GM21526 (cell line): ENCODE results near the gene DICER1.
"Not testable (repeated sequence)": the region's sequence is repeated elsewhere in the genome, so short reads cannot be mapped to it uniquely, and the experiment has no call there.

ENCODE experiments used
- ATAC-seq: cut with Tn5 transposase; IDR thresholded peaks from one replicate; pipeline ENCODE4 v1.9.1; 2021; ENCODE audit warnings: moderate library complexity; ENCODE audit not compliant: unreplicated experiment, low FRiP score

The DICER1 gene

DNA sequence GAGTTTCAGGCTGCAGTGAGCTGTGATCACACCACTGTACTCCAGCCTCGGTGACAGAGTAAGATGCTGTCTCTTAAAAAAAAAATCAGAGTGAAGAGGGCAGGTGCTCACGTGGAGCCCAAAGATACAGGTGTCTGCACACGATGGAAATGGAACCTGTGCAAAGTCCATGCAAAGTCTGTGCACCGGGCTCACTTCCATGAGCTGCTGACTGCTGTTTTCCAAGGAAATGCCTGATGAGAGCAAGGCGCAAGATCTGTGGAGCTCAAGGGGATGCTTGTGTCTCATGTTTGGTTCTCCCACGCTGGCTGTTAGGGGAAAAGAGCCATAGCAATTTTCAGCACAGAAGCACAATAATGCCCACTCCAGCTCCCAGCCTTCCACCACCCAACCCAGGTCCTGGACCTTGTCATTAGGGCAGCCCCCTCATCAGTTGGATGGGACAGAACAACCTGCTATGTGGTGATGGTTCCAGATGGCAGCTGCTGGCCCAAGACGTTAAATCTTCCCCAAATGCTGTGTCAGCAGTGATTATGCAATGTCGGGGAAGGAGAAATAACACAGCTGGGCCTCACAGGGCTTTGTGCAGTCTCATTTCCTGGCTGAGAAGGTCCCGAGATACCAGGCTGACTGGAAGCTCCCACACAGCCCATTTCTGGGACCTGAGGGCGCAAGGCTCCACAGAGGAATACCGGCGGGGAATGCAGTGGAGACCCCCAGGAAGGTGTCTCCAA lies 27.9 kb upstream of the DICER1 start:
- no peak for ATAC-seq

DNA sequence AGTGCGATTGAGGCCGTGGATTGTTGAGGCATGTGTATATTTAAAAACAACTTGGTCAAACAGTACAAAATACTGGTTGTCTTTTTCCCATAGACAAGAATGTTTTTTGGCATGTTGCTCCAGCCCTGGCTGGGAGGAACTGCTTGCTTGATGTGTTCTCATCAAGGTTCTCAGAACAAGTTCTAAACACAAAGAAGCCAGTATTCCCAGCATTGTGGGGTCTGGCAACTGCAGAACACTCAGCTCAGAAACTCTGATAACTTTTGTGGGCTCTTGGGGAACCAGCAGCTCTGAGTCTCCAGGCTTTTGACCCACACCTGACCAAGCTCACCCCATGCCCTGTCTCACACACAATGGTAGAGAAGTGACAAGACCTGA lies 27.1 kb upstream of the DICER1 start:
- ATAC-seq, result no peak

DNA sequence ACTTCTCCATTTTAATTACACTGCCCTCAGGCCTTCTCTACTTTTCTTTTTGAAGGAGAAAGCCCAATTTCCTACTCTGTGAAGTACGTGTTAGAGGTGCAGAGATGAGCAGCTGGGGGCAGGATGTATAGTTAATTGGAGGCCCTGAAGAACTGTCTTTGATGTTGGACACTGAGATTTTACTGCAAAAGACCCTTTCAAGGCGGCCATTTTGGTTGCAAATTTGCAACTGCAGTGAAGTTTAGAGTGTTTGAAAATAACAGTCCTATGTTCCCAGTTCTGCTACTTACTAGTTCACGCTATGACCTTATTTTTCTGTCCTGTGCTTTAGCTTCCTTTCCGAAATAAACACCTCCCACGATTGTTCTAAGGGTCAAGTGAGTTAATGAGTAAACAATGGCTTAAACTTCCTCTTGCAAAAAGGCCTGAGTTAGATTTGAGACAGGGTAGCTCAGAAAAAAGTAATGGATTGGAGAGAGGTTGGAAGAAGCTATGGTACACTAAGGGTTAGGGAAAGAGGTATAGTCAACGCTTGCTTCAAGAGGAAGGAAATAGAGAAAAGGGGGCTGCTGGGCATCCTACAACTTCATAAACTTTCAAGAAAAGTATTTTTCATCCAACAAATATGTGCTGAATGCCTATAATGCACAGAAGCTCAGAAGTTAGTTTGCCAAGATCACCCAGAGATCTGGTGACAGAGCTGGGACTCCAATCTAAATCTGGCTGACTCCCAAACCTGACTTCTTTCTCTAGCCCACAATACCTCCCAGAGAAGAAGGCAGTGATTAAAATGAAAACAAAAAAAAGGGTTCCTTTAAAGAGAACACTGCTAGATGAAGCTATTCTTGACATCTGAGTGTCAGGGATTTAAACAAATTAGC lies 26.4 kb upstream of the DICER1 start:
- no peak for ATAC-seq

DNA sequence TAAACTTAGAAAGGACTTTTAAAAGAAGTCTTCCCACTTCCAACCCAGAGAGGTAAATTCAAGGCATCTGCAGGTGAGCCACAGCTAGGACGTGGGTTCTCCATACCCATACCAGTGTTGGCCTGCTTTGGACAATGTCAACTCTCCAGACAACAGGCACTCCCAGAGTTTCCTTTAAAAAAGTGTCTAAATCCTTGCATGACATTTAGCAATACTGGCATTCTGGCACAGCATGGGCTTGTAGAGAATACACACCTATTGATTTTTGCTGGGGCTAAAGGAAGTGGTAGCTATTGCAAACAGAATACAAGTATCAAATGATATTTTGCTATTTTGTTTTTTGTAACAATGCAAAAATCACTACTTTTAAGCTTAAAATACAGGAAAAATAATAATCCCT lies 25.8 kb upstream of the DICER1 start:
- no peak for ATAC-seq

DNA sequence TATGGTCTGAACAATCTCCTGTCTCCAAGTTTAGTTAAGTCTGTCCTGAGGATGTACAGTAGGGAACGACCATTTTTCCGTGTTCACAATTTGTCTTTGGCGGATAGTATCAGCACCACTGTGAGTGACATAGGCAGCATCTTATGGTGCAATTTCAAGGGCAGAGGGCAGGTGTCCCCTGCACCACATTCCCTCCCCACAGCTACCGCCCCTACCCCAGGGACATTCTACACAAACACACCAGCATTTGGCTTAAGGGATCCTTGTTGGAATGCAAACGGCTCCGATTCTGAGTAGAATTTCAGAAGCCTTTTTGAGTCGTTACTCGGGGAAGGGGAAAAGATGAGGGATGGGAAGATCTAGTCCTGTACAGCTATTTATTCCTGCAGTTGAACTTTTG lies 25.1 kb upstream of the DICER1 start:
- no peak for ATAC-seq

DNA sequence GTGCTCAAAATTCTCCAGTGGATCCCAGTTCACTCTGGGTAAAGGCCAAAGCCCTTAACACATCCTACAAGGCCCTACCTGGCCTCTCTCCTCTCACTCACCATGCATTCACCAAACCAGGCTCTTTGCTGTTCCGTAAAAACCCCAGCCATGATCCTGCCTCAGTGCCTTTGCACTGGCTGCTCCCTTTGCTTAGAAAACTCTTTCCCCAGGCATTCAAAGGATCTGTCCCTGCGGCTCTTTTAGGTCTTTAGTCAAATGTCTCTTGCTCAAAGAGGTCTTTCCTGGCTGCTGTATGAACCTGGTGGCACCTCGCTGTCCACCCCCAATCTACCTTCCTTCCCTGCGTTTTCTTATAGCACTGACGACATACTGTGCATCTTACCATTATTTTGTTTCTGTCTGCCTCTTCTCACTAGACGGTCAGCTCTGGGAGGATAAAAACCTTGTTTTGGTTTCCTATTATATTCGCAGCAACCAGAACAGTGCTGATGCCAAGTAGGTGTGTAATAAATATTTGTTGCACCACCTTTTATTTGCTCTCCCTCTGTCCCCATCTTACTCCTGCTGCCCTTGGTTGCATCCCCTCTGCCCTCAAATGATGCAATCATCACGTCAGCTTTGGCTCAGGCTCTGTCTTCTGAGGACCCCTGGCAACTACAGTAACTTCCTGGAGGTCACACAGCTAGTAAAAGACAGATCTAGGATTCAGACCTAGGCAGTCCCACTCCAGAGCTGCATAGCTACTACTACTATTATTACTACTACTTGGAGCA lies 23.8 kb upstream of the DICER1 start:
- no peak for ATAC-seq

DNA sequence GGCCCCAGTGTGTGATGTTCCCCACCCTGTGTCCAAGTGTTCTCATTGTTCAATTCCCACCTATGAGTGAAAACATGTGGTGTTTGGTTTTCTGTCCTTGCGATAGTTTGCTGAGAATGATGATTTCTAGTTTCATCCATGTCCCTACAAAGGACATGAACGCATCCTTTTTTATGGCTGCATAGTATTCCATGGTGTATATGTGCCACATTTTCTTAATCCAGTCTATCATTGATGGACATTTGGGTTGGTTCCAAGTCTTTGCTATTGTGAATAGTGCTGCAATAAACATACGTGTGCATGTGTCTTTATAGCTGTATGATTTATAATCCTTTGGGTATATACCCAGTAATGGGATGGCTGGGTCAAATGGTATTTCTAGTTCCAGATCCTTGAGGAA lies 18.3 kb upstream of the DICER1 start:
- ATAC-seq, result not testable (repeated sequence)

DNA sequence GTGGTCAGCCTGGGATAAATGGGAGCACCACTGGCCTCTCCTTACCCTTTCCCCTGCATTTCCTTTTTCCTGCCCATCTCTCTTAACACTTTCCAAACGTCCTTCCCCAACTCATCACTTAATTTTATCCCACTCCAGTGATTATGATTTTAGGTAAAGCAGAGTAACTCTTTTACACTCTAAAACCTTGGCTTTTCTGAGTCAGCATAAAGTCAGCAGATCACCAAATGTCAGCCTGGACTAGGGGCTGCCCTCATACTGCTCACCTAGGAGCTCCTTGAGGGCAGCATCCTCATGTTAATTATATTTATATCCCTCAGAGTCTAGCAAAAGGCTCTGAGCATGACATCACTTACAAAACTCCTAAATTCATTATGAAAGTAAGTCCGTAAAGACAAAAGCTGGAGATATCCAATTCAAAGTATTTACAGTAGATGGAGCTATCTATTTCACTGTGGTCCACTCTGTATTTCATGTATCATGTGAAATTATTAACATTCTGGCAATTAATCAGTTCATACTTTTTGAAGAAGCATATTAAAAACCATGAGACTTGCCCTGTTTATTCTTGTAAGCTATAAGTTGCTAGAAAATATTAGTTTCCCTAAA lies 17.0 kb upstream of the DICER1 start:
- ATAC-seq, result no peak

DNA sequence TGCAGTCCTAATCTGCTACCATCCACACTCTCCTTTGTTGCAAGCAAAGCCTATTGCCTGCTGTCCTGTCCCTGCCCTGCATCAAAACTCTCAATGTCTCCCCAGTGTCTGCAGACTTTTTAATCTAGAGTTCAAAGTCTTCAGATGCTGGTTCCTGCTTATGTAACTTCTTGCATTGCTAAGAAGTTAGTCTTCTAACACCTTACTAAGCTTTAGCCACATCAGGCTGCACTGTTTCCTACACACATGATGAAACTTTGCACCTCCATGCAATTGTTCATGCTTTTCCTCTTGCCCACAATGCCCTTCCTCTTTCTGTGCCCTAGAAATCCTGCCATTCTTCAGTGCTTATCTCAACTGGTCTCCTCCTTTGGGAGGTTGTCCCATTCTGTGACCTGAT lies 16.2 kb upstream of the DICER1 start:
- ATAC-seq, result no peak

DNA sequence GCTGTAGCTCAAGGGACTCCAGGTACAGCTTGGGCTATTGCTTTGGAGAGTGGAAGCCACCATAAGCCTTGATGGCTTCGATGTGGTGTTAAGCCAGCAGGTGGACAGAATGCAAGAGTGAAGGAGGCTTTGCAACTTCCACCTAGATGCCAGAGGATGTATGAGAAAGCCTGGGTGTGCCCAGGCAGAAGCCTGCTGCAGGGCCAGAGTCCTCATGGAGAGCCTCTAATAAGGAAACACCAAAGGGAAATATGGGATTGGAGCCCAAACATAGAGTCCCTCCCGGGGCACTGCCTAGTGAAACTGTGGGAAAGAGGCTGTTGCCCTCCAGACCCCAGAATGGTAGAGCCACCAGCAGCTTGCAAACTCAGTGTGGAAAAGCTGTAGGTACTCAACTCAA lies 9.8 kb upstream of the DICER1 start:
- no peak for ATAC-seq

DNA sequence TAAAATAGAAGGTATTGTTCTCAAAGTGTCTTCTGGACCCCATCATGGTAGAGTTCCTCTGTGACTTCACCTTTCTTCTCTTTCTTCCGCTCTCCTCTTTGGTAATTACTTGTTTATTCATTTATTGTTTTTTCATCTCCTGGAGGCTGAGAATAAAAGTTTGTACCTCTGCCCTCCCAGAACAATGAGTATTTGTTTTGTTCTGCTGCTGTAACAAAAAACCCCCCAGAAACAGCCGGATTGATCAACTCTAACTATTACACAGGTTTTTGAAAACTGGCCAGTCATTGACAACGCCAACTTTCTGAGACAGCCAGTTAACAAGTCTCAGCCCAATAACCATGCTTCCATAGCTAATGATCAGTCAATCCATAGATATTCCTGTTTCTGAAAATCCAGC lies 8.2 kb upstream of the DICER1 start:
- ATAC-seq, result no peak

DNA sequence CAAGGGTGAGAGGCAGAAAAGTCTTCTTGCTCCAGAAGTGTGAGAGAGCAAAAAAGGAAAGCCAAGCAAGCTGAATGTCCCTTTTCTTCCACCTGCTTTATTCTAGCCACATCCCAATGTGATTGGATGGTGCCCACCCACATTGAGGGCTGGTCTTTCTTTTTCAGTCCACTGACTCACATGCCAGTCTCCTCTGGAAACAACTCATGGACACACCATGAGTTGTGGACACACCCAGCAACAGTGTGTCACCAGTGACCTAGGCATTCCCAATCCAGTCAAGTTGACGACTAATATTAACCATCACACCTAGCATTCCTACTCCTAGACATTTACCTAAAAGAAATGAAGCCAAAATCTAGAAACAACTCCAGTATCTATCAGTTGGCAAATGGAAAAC lies 7.2 kb upstream of the DICER1 start:
- ATAC-seq, result no peak

DNA sequence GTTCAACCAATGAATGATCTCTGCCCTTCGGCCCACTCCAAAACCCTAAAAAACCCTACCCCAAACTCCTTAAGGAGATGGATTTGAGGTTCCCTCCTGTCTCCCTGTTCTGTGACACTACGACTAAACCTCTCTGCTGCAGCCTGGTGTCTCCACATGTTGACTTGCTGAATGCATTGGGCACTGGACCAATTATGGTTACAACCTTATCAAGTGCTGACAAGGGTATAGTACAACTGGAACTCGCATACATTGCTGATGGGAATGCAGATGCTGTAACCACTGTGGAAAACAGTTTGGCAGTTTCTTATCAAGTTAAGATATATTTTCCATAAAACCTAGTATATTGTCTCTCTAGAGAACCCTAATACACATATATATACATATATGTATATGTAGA lies 6.3 kb upstream of the DICER1 start:
- no peak for ATAC-seq

DNA sequence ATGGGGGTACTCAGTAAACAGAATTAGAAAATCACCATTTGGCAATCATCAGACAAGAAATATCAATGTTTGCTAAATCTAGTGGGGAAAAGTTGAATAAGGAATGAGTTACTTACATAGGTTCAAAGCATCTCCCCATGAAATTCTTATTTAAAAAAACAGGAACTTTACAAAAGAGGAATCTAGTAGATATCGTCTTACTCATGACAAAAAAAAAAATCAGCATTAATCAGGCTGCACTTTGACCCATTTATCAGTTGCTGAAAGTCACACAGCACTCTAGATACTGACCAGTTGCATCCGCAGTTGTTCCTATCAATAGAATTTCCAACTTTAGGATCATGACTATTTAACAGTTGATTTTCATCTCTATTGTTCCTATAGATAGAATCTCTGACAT lies 5.8 kb upstream of the DICER1 start:
- ATAC-seq, result no peak

DNA sequence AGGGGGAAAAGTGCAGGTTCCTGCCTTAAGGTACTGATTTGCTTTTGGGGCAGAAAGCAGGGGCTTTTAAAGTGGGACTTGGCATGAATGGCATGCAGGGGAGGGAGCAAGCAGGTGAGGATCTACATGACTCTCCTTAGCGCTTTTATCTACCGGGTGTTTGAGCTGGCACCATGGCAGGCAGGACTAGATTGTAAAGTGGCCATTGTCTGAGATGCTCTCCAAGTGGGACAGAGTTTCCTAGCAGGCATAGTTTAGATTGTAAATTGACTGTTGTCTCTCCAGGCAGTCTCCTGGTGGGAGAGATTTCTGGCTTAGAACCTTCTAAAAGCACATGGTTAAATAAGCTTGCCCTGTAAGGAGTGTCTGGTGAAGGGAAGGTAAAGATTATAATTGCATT lies 5.3 kb upstream of the DICER1 start:
- no peak for ATAC-seq

DNA sequence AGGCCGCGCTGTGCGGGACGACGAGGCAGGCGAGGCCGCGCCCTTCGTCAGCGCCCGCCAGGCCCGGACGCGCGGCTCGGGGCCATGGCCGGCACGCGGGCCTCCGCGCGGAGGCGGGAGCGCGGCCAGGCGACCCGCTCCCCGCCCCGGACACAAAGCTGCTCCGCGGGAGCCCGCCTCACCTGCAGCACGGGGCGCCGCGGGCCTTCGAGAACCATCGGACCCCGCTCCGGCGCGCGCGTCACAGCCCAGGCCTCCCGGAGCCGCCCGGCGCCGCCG lies 342 bp downstream of the DICER1 start:
- peak; percentile 33 for ATAC-seq

DNA sequence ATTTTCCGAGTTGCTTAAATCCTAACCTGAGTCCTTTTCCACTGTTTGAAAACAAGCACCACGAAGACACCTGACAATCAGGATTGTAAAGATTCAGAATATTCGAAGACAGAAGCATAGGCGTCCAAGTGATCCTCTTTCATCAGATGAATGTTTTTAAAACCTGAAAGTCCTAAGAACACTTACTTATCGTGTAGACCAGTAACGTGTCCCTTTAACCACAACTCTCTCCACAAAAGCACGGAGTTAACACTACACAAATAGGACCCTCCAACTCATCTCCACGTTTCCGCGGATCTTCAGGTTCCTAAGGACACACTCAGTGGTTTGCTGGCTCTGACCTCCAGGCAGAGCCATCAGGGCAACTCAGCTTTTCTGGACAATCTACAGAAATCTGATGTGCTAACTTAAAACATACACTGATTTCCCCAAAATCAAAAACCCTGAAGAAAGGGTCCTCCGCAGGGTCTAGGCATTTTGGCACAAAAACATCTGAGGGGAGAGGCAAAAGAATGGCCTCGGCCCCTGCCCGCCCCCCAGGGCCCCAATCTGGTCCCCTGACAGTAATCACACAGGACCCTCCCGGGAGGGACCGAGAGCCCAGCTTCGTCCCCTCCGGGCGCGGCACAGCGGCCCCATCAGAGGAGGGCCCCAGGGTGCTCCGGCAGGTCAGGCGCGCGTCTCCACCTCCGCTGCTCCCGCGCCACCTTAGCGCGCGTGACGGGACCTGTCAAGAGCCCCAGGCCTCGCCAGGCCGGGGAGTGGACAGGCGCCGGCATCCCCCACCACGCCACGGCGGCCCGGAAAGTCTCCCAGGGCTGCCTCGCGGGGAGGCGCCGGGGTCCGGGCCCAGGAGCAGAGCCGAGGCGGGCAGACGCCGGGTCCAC lies 925 bp downstream of the DICER1 start:
- ATAC-seq, result peak; percentile 25

DNA sequence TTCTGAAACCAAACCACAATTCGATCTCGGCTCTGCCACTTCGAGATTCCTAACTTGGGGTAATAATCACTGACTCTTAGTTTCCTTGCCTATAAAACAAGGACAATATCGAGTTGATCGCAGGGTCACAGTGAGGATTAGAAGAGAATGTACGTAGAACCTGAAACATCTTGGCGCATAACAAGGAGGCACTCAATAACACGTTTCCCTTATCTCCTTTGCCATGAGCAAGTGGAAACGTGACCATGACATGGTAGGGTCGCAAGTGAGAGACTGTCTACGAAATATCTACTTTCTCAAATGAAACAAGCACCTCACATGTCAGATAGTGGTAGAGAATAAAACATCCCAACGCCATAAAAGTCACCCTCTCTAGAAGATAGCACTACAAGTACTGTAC lies 2.3 kb downstream of the DICER1 start:
- ATAC-seq, result no peak

DNA sequence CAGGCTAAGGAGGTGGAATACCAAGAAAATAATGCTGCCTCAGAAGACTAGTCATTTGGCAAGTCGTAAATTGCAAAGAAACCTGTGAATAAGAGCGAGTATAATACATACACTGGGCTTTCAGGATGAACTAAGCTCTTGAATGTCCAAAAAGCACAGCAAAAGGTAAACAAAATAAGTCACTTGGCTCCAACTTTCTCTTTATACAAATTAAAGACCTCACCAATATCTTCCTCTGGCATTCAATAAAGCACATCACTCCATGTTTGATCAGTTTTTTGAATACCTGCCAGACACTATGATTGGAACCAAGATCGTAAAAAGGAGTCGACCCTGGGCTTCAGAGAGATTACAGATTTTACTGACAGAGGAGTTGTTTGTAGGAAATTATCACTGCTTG lies 3.5 kb downstream of the DICER1 start:
- ATAC-seq, result no peak

DNA sequence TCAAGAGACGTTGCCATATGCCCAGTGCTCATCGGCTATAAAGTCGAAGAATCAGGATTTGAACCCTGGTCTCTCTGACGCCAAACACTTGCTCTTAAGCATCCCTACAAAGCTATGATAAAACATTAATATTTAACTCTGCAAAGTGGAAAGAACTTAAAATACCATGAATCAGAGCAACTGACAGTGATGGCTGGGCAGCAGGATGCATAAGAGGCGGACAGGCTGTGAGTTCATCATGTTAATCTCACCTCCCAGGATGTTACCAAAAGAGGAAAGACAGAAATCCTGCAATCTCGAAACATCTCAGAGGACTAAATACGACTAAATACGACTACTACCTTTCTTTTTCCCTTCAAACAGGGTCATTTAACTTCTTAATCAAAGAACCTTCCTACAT lies 5.8 kb downstream of the DICER1 start:
- ATAC-seq, result no peak
